Upper lobe of left lung (tissue), 6 donors: ENCODE measurements around the gene GRID1. TPM values are rescaled to one million over a fixed set of nuclear protein-coding genes. Genes with fewer than 3 reads are reported as not detected.

ENCODE experiments used
- ATAC-seq, 2 donors: fragments of 200-7000 bp; cut with Tn5 transposase; one replicate each; pipeline ENCODE4 v1.9.1; 2022; ENCODE audit warnings: mild to moderate bottlenecking in 2 of 2, moderate library complexity in 2 of 2; ENCODE audit not compliant: low FRiP score in 2 of 2
- DNase-seq, 2 donors: peaks; one replicate each; pipeline ENCODE4 v3.0.0-alpha.2; 2019 to 2020
- H3K27ac ChIP-seq, 4 donors: fragments of 200-600 bp; sonication (generic); one replicate each; pipeline ENCODE4 v1.5.1; 2016 to 2019
- H3K27me3 ChIP-seq, 4 donors: fragments of 200-600 bp; sonication (generic); one replicate each; pipeline ENCODE4 v1.5.1; 2017 to 2019
- H3K36me3 ChIP-seq, 4 donors: fragments of 200-600 bp; sonication (generic); one replicate each; pipeline ENCODE4 v1.5.1; 2016 to 2019
- H3K4me1 ChIP-seq, 4 donors: fragments of 200-600 bp; sonication (generic); one replicate each; pipeline ENCODE4 v1.5.1; 2018 to 2019
- H3K4me3 ChIP-seq, 4 donors: fragments of 200-600 bp; sonication (generic); one replicate each; pipeline ENCODE4 v1.5.1; 2017 to 2019; ENCODE audit warnings: mild to moderate bottlenecking in 2 of 4, moderate library complexity in 1 of 4
- H3K9me3 ChIP-seq, 4 donors: fragments of 200-600 bp; sonication (generic); one replicate each; pipeline ENCODE4 v1.5.1; 2018 to 2019
- EP300 ChIP-seq, 4 donors: sonication (generic); formaldehyde crosslinking; IDR thresholded peaks; one replicate each; pipeline ENCODE4 v1.5.1; 2017; ENCODE audit warnings: antibody characterized with exemption in 4 of 4, control low read depth in 2 of 4
- POLR2A ChIP-seq, 4 donors: fragments of 450-650 bp; IDR thresholded peaks; one replicate each; pipeline ENCODE4 v1.5.1; 2016 to 2017; ENCODE audit warnings: antibody characterized with exemption in 4 of 4, mild to moderate bottlenecking in 2 of 4
- POLR2AphosphoS5 ChIP-seq, 2 donors: sonication (generic); formaldehyde crosslinking; IDR thresholded peaks; one replicate each; pipeline ENCODE4 v1.5.1; 2017; ENCODE audit warnings: antibody characterized with exemption in 2 of 2
- WGBS, 2 donors: methylation state at CpG; one replicate each; pipeline ENCODE4 v1.1.5; 2017 to 2018; 5-methylcytosine and 5-hydroxymethylcytosine counted together
- total RNA-seq, 6 donors: library from RNA; depleted of rRNA in 4 of 6; stranded (reverse); fragments of >200 nt in 4 of 6; gene quantifications; one replicate each; pipeline versions ENCODE4 v1.1.0 to v1.2.1, GENCODE V29; 2016 to 2021
- TF ChIP-seq, protein P1 (sequence below), 6 experiments: fragments of 450-650 bp in 4 of 6; fragments of 200-600 bp in 2 of 6; sonication (generic) in 2 of 6; IDR thresholded peaks; one replicate each; pipeline ENCODE4 v1.5.1; 2016 to 2019; ENCODE audit warnings: antibody characterized with exemption in 6 of 6
- donor health status: DM: no; HTN: no; CAD: no; lungs with moderate emphysema.
- donor health status: DM: no; HTN: yes; CAD: no; lungs with severe emphysema.

Gene GRID1
- total RNA-seq, 6 donors from 2014 or later = 1.5 to 5.2 (median 3.2) TPM

DNA sequence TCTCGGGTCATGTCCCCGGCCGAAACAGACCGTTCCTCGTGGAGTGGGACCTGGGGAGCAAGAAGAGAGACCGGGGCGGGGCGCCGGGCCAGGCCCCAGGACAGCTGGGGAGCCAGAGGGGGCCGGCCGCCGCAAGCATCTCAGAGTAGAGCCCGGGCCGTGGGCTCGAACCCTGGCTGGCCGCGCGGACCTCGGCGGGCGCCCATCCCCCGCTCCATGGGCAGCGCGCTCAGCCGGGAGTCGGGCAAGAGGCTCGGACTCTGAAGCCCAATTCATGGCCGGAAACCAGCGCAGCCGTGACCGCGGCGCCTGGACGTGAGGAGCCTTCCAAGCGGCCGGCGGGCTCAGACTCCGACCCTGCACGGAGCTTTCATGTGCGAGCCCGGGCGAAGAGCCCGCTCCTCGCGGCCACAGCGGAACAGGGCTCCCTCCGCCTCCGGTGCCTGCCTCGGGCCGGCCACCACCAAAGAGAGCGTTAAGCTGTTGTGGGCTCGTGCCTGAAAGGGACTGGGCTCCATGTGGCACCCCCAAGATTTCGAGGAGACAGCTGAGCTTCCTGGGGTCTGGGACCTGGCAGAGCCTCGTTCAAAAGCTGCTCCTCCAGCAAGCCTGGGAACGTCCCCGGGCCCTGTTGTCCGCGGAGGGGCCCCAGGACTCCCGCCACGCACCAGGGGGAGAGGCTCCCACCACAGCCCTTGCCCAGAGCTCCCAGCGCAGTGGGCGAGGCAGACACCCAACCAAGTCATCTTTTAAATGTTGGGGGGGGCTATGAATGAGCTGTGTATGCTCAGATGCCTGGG is 757 bp upstream of the GRID1 start:
- H3K4me3 ChIP-seq = peak overlapping the region in 3 of 4 donors; percentile 48 to 61 (median 58)
- no peak overlapping the region for H3K27ac ChIP-seq
- TF ChIP-seq, protein P1, sequence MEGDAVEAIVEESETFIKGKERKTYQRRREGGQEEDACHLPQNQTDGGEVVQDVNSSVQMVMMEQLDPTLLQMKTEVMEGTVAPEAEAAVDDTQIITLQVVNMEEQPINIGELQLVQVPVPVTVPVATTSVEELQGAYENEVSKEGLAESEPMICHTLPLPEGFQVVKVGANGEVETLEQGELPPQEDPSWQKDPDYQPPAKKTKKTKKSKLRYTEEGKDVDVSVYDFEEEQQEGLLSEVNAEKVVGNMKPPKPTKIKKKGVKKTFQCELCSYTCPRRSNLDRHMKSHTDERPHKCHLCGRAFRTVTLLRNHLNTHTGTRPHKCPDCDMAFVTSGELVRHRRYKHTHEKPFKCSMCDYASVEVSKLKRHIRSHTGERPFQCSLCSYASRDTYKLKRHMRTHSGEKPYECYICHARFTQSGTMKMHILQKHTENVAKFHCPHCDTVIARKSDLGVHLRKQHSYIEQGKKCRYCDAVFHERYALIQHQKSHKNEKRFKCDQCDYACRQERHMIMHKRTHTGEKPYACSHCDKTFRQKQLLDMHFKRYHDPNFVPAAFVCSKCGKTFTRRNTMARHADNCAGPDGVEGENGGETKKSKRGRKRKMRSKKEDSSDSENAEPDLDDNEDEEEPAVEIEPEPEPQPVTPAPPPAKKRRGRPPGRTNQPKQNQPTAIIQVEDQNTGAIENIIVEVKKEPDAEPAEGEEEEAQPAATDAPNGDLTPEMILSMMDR (IDR thresholded peaks at IDR 0.05) = no peak
- TF ChIP-seq EP300 (IDR thresholded peaks at IDR 0.05) = no peak
- no peak for TF ChIP-seq POLR2A (IDR thresholded peaks at IDR 0.05)
- TF ChIP-seq POLR2AphosphoS5 (IDR thresholded peaks at IDR 0.05) = no peak
- H3K27me3 ChIP-seq = peaks cover 2 to 53% (median 29%) of the 10 kb centered on the region in 4 donors
- ATAC-seq = peak in 1 of 2 donors; percentile 16
- WGBS, 2 donors = 33% methylated on average over 4 of the region's 62 CpGs; no CpG with 5 or more reads in 1 of the 2 donors
- H3K4me1 ChIP-seq = peaks cover 36 to 50% (median 41%) of the 10 kb centered on the region in 4 donors
- H3K9me3 ChIP-seq = no peaks in the 10 kb centered on the region
- H3K36me3 ChIP-seq = no peaks in the 10 kb centered on the region
- DNase-seq = peak; percentile 21 to 87

DNA sequence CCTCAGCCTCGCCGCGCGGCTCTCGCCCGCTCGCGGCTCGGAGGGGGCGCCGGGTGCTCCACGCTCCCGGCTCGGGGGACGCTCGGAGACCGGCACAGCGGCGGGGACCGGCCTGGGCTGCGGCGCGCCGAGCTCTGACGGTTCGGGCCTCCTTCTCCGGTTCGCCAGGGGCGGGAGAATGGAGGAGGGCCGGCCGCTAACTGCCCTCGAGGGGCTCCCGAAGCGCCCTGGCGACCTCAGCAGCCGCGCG is 232 bp upstream of the GRID1 start:
- no peaks in the 10 kb centered on the region for H3K36me3 ChIP-seq
- H3K9me3 ChIP-seq = no peaks in the 10 kb centered on the region
- DNase-seq = peak in 1 of 2 donors; percentile 86
- WGBS, 2 donors = no CpG with 5 or more reads among the region's 38 CpGs
- H3K27ac ChIP-seq = no peak overlapping the region
- peaks cover 2 to 53% (median 29%) of the 10 kb centered on the region in 4 donors for H3K27me3 ChIP-seq
- TF ChIP-seq POLR2AphosphoS5 (IDR thresholded peaks at IDR 0.05) (no peak), POLR2A (IDR thresholded peaks at IDR 0.05) (no peak), EP300 (IDR thresholded peaks at IDR 0.05) (no peak)
- TF ChIP-seq, protein P1 (IDR thresholded peaks at IDR 0.05) = no peak
- H3K4me3 ChIP-seq = peak overlapping the region; percentile 16 to 61 (median 53)
- peak in 1 of 2 donors; percentile 51 for ATAC-seq
- peaks cover 36 to 50% (median 41%) of the 10 kb centered on the region in 4 donors for H3K4me1 ChIP-seq

DNA sequence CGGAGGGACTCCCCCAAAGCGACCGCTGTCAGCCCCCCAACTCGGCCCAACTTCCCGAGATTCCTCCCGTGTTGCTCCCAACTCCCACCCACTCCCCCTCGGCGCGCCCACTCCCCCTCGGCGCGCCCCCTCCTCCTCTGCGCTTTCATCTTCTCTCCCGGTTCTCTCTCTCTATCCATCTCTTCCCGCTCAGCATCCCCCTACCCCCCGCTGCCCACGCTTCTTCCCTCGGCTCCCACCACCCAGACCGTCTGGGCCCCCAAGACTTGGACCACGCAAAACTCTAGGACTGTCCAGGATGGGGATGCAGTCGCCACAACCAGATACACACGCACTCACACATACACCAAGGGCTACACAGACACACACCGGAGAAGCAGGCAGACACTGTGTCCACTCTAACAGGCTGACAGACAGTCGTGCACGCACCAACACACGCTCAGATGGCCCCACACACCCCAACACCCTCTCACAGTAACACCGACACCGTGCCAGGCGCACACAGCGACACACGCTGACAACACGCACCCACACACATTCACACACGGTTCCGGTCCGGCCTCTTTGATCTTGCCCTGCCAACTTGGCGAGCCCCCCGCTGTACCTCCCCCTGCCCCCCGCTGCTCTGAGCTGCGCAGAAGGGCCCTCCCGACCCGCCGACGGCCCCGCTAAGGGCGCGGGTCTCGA is 1.1 kb downstream of the GRID1 start:
- 3 to 4% methylated on average over 23 to 37 of the region's 47 CpGs for WGBS, 2 donors
- ATAC-seq (no peak), DNase-seq (peak; percentile 20 to 63)
- Histone ChIP-seq H3K9me3 (no peaks in the 10 kb centered on the region), H3K27me3 (peaks cover 2 to 53% (median 29%) of the 10 kb centered on the region in 4 donors), H3K4me1 (peaks cover 36 to 50% (median 41%) of the 10 kb centered on the region in 4 donors), H3K27ac (no peak overlapping the region), H3K4me3 (peak overlapping the region in 3 of 4 donors; percentile 48 to 61 (median 58)), H3K36me3 (no peaks in the 10 kb centered on the region)
- TF ChIP-seq, protein P1 (IDR thresholded peaks at IDR 0.05) = no peak
- TF ChIP-seq POLR2A (IDR thresholded peaks at IDR 0.05) = no peak
- no peak for TF ChIP-seq EP300 (IDR thresholded peaks at IDR 0.05)
- TF ChIP-seq POLR2AphosphoS5 (IDR thresholded peaks at IDR 0.05) = no peak

DNA sequence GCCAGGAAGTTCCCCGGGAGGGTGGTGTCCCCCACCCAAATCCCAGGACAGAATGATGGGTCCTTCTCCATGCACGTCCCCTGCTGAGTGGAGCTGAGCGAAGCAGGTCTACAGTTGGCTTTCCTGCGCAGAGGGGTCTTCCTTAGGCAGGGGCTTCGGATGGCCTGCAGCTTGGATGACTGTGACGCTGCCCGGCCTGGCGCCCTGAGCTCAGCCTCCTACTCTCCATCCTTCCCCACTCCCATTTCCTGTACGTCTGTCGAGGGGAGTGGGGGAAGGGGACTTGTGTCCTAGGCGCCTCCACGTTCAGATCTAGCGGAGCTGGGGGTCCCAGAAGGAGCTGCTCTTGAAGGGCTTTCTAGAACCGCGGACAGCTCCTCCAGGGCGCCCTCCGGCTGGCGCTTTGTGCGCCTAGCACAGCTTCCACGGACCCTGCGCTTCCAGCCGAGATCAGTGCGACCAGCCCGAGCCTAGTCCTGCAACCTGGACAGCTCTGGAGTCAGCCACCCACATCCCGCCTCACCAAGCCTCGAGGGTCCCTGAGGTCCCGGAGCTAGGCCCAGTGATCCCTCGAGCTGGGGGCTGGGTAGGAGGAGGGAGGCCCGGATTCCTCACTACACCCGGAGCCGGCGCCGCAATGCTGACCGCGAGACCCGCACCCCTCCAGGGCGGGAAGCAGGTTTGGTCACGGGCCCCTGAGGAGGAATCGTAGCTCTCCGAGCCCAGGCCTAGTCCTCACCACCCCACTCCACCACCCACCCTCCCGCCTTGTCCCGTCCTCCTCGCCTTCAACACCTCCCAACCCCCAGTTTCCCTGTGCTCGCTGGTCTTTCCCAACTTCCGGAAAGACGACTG is 1.9 kb downstream of the GRID1 start:
- H3K27me3 ChIP-seq = peaks cover 2 to 53% (median 29%) of the 10 kb centered on the region in 4 donors
- no peak for TF ChIP-seq POLR2A (IDR thresholded peaks at IDR 0.05)
- no peak for TF ChIP-seq POLR2AphosphoS5 (IDR thresholded peaks at IDR 0.05)
- TF ChIP-seq EP300 (IDR thresholded peaks at IDR 0.05) = no peak
- TF ChIP-seq, protein P1 (IDR thresholded peaks at IDR 0.05) = no peak
- WGBS, 2 donors = 5 to 8% methylated on average over 15 to 34 of the region's 46 CpGs
- H3K4me1 ChIP-seq = peaks cover 36 to 50% (median 41%) of the 10 kb centered on the region in 4 donors
- H3K27ac ChIP-seq = no peak overlapping the region
- H3K4me3 ChIP-seq = peak overlapping the region in 3 of 4 donors; percentile 48 to 61 (median 58)
- peak; percentile 17 to 71 for DNase-seq
- ATAC-seq = no peak
- no peaks in the 10 kb centered on the region for H3K9me3 ChIP-seq
- H3K36me3 ChIP-seq = no peaks in the 10 kb centered on the region
